ENCODE data around the gene ZNF487. TPM values are rescaled to one million over a fixed set of nuclear protein-coding genes. Genes with fewer than 3 reads are reported as not detected.
"Not testable (repeated sequence)": the region's sequence is repeated elsewhere in the genome, so short reads cannot be mapped to it uniquely, and the experiment has no call there.

Gene ZNF487
- polyA plus RNA-seq, 1 donor = 9.3 TPM

DNA sequence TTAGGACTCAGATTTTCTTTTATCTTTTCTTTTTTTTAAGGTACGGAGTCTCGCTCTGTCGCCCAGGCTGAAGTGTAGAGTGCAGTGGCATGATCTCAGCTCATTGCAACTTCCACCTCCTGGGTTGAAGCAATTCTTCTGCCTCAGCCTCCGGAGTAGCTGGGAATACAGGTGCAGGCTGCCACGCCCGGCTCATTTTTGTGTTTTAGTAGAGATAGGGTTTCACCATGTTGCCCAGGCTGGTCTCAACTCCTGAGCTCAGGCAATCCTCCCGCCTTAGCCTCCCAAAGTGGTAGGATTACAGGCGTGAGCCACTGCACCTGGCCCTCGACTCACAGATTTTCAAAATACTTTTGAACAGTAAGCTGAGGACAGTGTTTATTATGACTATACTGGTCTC is 17.1 kb downstream of the ZNF487 start:
- H3K36me3 ChIP-seq (ENCODE audit: control insufficient read depth, insufficient read depth, low read length); H3K9me3 ChIP-seq (ENCODE audit: control insufficient read depth, low read depth, low read length); H3K27ac ChIP-seq (ENCODE audit: low read length); DNase-seq; H3K4me1 ChIP-seq (ENCODE audit: control insufficient read depth, insufficient read depth, low read length); H3K27me3 ChIP-seq (ENCODE audit: control insufficient read depth, insufficient read depth, low read length); H3K4me3 ChIP-seq (ENCODE audit: low read length): not testable (repeated sequence)
- 100% methylated on average over 1 of the region's 9 CpGs for WGBS (ENCODE audit: insufficient coverage, low lambda C conversion rate)

DNA sequence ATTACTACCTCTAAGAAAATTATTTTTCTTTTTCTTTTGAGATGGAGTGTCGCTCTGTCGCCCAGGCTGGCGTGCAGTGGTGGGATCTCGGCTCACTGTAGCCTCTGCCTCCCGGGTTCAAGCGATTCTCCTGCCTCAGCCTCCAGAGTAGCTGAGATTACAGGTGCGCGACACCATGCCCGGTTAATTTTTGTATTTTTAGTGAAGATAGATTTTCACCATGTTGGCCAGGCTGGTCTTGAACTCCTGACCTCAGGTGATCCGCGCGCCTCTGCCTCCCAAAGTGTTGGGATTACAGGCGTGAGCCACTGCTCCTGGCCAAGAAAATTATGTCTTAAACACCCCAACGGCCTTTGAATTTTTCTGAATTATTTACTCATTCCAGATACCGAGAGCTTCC is 19.6 kb downstream of the ZNF487 start:
- DNase-seq; H3K36me3 ChIP-seq (ENCODE audit: control insufficient read depth, insufficient read depth, low read length); H3K4me1 ChIP-seq (ENCODE audit: control insufficient read depth, insufficient read depth, low read length); H3K27ac ChIP-seq (ENCODE audit: low read length); H3K9me3 ChIP-seq (ENCODE audit: control insufficient read depth, low read depth, low read length); H3K27me3 ChIP-seq (ENCODE audit: control insufficient read depth, insufficient read depth, low read length); H3K4me3 ChIP-seq (ENCODE audit: low read length): not testable (repeated sequence)
- WGBS (ENCODE audit: insufficient coverage, low lambda C conversion rate) = 60% methylated on average over 1 of the region's 15 CpGs

DNA sequence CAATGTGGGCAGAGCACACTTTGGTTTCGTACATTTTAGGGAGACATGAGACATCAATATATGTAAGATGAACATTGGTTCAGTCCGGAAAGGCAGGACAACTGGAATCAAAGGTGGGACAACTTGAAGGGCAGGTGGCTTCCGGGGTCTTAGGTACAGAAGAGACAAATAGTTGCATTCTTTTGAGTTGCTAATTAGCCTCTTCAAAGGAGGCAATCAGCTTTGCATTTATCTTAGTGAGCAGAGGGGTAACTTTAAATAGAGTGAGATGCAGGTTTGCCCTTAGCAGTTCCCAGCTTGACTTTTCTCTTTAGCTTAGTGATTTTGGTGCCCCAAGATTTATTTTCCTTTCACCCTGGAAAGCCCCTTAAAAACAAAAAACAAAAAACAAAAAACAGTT is 21.3 kb downstream of the ZNF487 start:
- no peaks in the 10 kb centered on the region for H3K9me3 ChIP-seq (ENCODE audit: control insufficient read depth, low read depth, low read length)
- no peaks in the 10 kb centered on the region for H3K36me3 ChIP-seq (ENCODE audit: control insufficient read depth, insufficient read depth, low read length)
- H3K4me1 ChIP-seq (ENCODE audit: control insufficient read depth, insufficient read depth, low read length) = peaks cover 7% of the 10 kb centered on the region
- no peak overlapping the region for H3K4me3 ChIP-seq (ENCODE audit: low read length)
- 60% methylated on average over 1 of the region's 3 CpGs for WGBS (ENCODE audit: insufficient coverage, low lambda C conversion rate)
- no peaks in the 10 kb centered on the region for H3K27me3 ChIP-seq (ENCODE audit: control insufficient read depth, insufficient read depth, low read length)
- H3K27ac ChIP-seq (ENCODE audit: low read length) = no peak overlapping the region
- DNase-seq = no peak

DNA sequence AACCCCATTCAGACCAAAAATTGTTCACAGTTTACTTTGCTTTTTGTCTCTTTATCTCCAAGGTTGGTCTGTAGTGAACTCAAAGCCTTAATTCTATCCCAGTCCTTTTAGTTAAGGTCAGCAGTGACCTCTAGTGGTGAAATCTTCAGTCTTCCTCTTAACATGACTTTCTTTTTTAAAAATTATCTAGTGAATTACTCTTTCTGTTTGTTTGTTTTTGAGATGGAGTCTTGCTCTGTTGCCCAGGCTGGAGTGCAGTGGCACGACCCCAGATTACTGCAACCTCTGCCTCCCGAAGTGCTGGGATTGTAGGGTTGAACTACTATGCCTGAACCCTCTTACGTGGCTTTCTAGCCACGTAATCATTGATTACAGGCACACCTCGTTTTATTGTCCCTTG is 25.0 kb downstream of the ZNF487 start:
- Histone ChIP-seq H3K4me3 (ENCODE audit: low read length) (no peak overlapping the region), H3K27ac (ENCODE audit: low read length) (no peak overlapping the region), H3K9me3 (ENCODE audit: control insufficient read depth, low read depth, low read length) (no peaks in the 10 kb centered on the region), H3K4me1 (ENCODE audit: control insufficient read depth, insufficient read depth, low read length) (no peaks in the 10 kb centered on the region), H3K27me3 (ENCODE audit: control insufficient read depth, insufficient read depth, low read length) (no peaks in the 10 kb centered on the region), H3K36me3 (ENCODE audit: control insufficient read depth, insufficient read depth, low read length) (no peaks in the 10 kb centered on the region)
- DNase-seq = peak; percentile 42 to 72
- WGBS (ENCODE audit: insufficient coverage, low lambda C conversion rate) = 33% methylated on average over 1 of the region's 5 CpGs

DNA sequence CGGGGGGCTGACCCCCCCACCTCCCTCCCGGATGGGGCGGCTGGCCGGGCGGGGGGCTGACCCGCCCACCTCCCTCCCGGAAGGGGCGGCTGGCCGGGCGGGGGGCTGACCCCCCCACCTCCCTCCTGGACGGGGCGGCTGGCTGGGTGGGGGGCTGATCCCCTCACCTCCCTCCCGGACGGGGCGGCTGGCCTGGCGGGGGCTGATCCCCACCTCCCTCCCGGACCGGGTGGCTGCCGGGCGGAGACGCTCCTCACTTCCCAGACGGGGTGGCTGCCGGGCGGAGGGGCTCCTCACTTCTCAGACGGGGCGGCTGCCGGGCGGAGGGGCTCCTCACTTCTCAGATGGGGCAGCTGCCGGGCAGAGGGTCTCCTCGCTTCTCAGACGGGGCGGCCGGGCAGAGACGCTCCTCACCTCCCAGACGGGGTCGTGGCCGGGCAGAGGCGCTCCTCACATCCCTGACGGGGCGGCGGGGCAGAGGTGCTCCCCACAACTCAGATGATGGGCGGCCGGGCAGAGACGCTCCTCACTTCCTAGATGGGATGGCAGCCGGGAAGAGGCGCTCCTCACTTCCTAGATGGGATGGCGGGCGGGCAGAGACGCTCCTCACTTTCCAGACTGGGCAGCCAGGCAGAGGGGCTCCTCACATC is 28.3 kb downstream of the ZNF487 start:
- not testable (repeated sequence) for H3K27me3 ChIP-seq (ENCODE audit: control insufficient read depth, insufficient read depth, low read length); H3K9me3 ChIP-seq (ENCODE audit: control insufficient read depth, low read depth, low read length); H3K4me3 ChIP-seq (ENCODE audit: low read length); DNase-seq; H3K36me3 ChIP-seq (ENCODE audit: control insufficient read depth, insufficient read depth, low read length); H3K4me1 ChIP-seq (ENCODE audit: control insufficient read depth, insufficient read depth, low read length); H3K27ac ChIP-seq (ENCODE audit: low read length)
- WGBS (ENCODE audit: insufficient coverage, low lambda C conversion rate) = no CpG with 5 or more reads among the region's 49 CpGs

DNA sequence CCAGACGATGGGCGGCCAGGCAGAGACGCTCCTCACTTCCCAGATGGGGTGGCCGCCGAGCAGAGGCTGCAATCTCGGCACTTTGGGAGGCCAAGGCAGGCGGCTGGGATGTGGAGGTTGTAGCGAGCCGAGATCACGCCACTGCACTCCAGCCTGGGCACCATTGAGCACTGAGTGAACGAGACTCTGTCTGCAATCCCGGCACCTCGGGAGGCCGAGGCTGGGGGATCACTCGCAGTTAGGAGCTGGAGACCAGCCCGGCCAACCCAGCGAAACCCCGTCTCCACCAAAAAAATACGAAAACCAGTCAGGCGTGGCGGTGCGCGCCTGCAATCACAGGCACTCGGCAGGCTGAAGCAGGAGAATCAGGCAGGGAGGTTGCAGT is 28.8 kb downstream of the ZNF487 start:
- H3K4me3 ChIP-seq (ENCODE audit: low read length); H3K27ac ChIP-seq (ENCODE audit: low read length); H3K4me1 ChIP-seq (ENCODE audit: control insufficient read depth, insufficient read depth, low read length); H3K9me3 ChIP-seq (ENCODE audit: control insufficient read depth, low read depth, low read length); DNase-seq; H3K27me3 ChIP-seq (ENCODE audit: control insufficient read depth, insufficient read depth, low read length); H3K36me3 ChIP-seq (ENCODE audit: control insufficient read depth, insufficient read depth, low read length): not testable (repeated sequence)
- no CpG with 5 or more reads among the region's 24 CpGs for WGBS (ENCODE audit: insufficient coverage, low lambda C conversion rate)

DNA sequence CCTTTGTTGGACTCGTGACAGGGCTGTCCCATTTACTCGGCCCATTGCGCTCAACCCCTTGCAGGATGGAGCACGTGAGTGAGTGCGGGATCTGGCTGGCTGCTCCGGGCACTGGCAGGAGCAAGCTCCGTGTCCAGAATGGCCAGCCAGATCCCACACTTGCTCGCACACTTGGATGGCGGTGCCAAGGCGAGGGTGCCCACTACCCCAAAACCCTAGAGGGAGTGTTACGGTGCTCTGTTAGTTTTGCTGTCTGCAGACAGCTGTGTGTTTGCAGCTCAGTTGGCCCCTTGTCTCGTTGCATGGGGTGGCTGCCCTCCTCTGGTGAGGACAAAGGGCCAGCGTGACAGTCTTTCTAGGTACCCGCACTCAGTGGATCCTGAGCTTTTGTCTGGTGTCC is 34.2 kb downstream of the ZNF487 start:
- no peaks in the 10 kb centered on the region for H3K36me3 ChIP-seq (ENCODE audit: control insufficient read depth, insufficient read depth, low read length)
- no peak overlapping the region for H3K4me3 ChIP-seq (ENCODE audit: low read length)
- no peak for DNase-seq
- H3K27me3 ChIP-seq (ENCODE audit: control insufficient read depth, insufficient read depth, low read length) = no peaks in the 10 kb centered on the region
- no peak overlapping the region for H3K27ac ChIP-seq (ENCODE audit: low read length)
- no peaks in the 10 kb centered on the region for H3K4me1 ChIP-seq (ENCODE audit: control insufficient read depth, insufficient read depth, low read length)
- H3K9me3 ChIP-seq (ENCODE audit: control insufficient read depth, low read depth, low read length) = peaks cover 4% of the 10 kb centered on the region
- WGBS (ENCODE audit: insufficient coverage, low lambda C conversion rate) = no CpG with 5 or more reads among the region's 14 CpGs

DNA sequence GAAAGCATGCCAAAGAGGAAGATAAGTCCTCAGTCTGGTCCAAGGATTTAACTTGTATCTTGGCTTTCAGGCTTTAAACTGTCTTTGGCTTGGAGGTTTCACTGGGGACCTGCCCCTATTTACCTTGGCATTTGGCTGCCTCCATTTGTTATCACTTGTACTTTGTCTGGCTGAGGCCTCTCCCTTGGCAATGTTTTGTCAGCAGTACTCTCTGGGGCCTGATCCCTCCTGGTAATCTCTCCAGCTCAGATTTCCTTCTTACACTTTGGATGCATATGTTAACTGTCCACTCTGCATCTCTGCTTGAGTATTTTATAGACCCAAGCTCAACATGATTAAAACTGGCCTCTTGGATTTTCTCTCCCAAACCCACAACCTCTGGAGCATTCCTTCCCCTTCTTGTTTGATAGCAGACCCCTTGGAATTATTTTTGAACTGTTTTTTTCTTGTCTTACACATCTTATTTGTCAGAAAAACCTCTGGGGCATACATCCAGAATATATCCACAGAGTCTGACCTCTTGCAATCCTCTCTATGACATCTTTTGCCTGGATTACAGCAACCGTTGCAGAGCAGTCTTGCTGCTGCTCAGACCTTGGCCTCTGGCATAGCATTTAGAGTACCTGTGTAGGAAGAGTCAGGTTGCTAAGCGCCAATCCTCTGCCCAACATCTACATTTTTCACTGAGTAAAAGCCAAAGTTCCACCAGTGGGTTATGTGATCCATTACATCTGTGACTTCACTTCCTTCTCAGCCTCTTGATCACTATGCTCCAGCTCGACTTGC is 35.2 kb downstream of the ZNF487 start:
- Histone ChIP-seq H3K36me3 (ENCODE audit: control insufficient read depth, insufficient read depth, low read length) (no peaks in the 10 kb centered on the region), H3K9me3 (ENCODE audit: control insufficient read depth, low read depth, low read length) (peaks cover 4% of the 10 kb centered on the region), H3K27me3 (ENCODE audit: control insufficient read depth, insufficient read depth, low read length) (no peaks in the 10 kb centered on the region), H3K27ac (ENCODE audit: low read length) (no peak overlapping the region), H3K4me1 (ENCODE audit: control insufficient read depth, insufficient read depth, low read length) (no peaks in the 10 kb centered on the region), H3K4me3 (ENCODE audit: low read length) (no peak overlapping the region)
- no peak for DNase-seq
- WGBS (ENCODE audit: insufficient coverage, low lambda C conversion rate) = no CpG with 5 or more reads among the region's 3 CpGs

DNA sequence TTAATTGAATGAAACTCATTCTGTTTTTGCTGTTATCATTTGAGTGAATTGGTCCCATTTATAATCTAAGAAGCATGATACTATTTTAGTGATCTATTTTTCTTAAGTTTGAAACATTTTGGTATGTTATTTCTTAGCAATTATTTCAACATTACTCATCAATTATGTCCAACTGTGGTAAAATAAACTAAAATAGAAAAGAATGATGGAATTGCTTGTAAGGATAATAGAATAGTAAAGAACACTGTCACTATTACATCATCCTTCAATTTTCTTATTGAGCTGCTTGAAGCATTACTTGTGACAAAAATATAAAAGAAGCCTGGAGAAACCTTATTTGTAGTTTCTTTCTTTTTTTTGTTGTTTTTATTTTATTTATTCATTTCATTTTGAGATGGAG is 42.4 kb downstream of the ZNF487 start:
- peaks cover 4% of the 10 kb centered on the region for H3K36me3 ChIP-seq (ENCODE audit: control insufficient read depth, insufficient read depth, low read length)

DNA sequence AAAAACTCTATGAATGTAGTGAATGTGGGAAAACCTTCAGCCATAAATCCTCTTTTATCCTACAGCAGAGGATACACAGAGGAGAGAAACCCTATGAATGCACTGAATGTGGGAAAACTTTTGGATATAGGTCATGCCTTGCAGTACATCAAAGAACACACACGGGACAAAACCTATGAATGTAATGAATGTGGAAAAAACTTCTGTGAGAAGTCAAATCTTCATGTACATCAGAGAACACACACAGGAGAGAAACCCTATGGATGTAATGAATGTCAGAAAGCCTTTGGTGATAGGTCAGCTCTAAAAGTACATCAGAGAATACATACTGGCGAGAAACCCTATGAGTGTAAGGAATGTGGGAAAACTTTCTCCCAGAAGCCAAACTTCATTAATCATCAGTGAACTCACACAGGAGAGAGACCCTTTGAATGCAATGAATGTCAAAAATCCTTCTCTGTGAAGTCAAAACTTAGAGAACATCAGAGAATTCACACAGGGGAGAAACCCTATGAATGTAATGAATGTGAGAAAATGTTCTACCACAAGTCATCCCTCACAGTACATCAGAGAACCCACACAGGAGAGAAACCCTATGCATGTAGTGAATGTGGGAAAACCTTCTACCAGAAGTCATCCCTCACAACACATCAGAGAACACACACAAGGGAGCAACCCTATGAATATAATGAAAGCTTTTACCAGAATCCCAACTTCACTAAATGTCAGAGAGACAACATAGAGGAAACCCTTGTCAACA is 45.6 kb downstream of the ZNF487 start:
- Histone ChIP-seq H3K9me3 (ENCODE audit: control insufficient read depth, low read depth, low read length) (peaks cover 10% of the 10 kb centered on the region), H3K4me3 (ENCODE audit: low read length) (no peak overlapping the region), H3K36me3 (ENCODE audit: control insufficient read depth, insufficient read depth, low read length) (peaks cover 4% of the 10 kb centered on the region)

More for the DNA sequence above, 42.4 kb downstream of the ZNF487 start:
- Histone ChIP-seq H3K27me3 (ENCODE audit: control insufficient read depth, insufficient read depth, low read length) (no peaks in the 10 kb centered on the region), H3K27ac (ENCODE audit: low read length) (no peak overlapping the region), H3K4me1 (ENCODE audit: control insufficient read depth, insufficient read depth, low read length) (no peaks in the 10 kb centered on the region), H3K9me3 (ENCODE audit: control insufficient read depth, low read depth, low read length) (peaks cover 10% of the 10 kb centered on the region), H3K4me3 (ENCODE audit: low read length) (no peak overlapping the region)
- DNase-seq = no peak

More for the DNA sequence above, 45.6 kb downstream of the ZNF487 start:
- DNase-seq = no peak
- Histone ChIP-seq H3K27me3 (ENCODE audit: control insufficient read depth, insufficient read depth, low read length) (no peaks in the 10 kb centered on the region), H3K4me1 (ENCODE audit: control insufficient read depth, insufficient read depth, low read length) (no peaks in the 10 kb centered on the region), H3K27ac (ENCODE audit: low read length) (no peak overlapping the region)
- WGBS (ENCODE audit: insufficient coverage, low lambda C conversion rate) = no CpG with 5 or more reads among the region's 2 CpGs
